ENCODE results near the gene FSD2. TPM values are rescaled to one million over a fixed set of nuclear protein-coding genes. Genes with fewer than 3 reads are reported as not detected.

FSD2 gene
- total RNA-seq, 1 experiment from 2014 or later = not detected

DNA sequence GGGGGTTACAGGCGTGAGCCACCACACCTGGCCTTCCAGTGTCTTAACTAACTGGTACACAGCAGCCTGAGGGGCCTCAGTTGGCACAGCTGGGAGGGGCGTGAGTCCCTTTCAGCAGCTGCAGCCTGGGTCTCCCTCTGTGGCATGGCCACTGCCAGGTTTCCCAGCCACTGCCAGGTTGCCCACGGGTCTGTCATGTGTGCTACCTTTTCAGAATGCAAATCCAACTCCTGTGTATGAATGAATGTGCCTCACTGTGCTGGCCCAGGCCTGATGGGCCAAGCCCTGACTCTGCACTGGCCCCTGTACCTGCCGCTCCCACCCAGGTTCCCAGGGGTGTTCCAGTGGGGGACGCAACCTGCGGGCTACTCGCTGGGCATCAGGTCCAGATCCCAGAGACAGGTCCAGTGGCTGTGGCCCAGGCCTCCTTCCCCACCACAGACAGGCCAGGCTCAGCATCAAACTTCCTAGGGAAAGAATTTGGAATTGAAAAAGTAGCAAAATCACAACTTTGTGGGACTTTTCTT is 29.6 kb upstream of the FSD2 start:
- Histone ChIP-seq H3K4me1 (ENCODE audit: insufficient read depth, low read length, poor library complexity, severe bottlenecking) (peaks cover 9% of the 10 kb centered on the region), H3K27ac (ENCODE audit: low read depth, low read length, poor library complexity, severe bottlenecking) (no peak overlapping the region), H3K4me3 (ENCODE audit: low read depth, low read length, poor library complexity, severe bottlenecking) (no peak overlapping the region), H3K27me3 (replicated peaks; ENCODE audit: insufficient read depth, low read depth, low read length, poor library complexity) (no peaks in the 10 kb centered on the region), H3K9me3 (ENCODE audit: low read depth, low read length, poor library complexity, severe bottlenecking) (no peaks in the 10 kb centered on the region), H3K36me3 (ENCODE audit: insufficient read depth, low read length, poor library complexity, severe bottlenecking) (peaks cover 24% of the 10 kb centered on the region)
- no peak for DNase-seq (ENCODE audit: low spot score)
- intact Hi-C loops (cut with micrococcal nuclease; ENCODE audit: unreplicated experiment) = no loop called here
- no TSS peak for BruUV-seq (replicated peaks)
- CTCF ChIA-PET = no interaction called here
- POLR2A ChIA-PET (ENCODE audit: low non-redundant PET) = no interaction called here
- no peak for TF ChIP-seq EZH2 (IDR thresholded peaks at IDR 0.05; ENCODE audit: borderline replicate concordance, low read depth, low read length, poor library complexity, severe bottlenecking)
- TF ChIP-seq, protein P1, sequence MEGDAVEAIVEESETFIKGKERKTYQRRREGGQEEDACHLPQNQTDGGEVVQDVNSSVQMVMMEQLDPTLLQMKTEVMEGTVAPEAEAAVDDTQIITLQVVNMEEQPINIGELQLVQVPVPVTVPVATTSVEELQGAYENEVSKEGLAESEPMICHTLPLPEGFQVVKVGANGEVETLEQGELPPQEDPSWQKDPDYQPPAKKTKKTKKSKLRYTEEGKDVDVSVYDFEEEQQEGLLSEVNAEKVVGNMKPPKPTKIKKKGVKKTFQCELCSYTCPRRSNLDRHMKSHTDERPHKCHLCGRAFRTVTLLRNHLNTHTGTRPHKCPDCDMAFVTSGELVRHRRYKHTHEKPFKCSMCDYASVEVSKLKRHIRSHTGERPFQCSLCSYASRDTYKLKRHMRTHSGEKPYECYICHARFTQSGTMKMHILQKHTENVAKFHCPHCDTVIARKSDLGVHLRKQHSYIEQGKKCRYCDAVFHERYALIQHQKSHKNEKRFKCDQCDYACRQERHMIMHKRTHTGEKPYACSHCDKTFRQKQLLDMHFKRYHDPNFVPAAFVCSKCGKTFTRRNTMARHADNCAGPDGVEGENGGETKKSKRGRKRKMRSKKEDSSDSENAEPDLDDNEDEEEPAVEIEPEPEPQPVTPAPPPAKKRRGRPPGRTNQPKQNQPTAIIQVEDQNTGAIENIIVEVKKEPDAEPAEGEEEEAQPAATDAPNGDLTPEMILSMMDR (conservative IDR thresholded peaks at IDR 0.05; ENCODE audit: low read depth, low read length) = no peak

DNA sequence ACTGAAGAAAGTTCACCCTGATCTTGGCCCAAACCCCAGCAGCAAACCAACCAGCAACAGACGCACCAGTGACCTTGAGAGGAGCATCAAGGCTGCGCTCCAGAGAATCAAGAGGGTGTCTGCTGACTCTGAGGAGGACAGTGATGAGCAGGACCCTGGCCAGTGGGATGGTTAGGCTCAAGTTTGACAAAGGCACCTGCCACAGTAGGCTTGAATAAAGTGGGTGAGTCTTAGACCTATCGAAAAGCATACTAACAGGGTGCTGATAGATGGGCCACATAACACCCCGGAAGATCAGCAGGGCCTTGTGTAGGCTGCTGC is 27.5 kb upstream of the FSD2 start:
- intact Hi-C loops (cut with micrococcal nuclease; ENCODE audit: unreplicated experiment) = no loop called here
- Histone ChIP-seq H3K27ac (ENCODE audit: low read depth, low read length, poor library complexity, severe bottlenecking) (peak overlapping the region; percentile 38), H3K27me3 (replicated peaks; ENCODE audit: insufficient read depth, low read depth, low read length, poor library complexity) (no peaks in the 10 kb centered on the region), H3K9me3 (ENCODE audit: low read depth, low read length, poor library complexity, severe bottlenecking) (no peaks in the 10 kb centered on the region), H3K4me1 (ENCODE audit: insufficient read depth, low read length, poor library complexity, severe bottlenecking) (peaks cover 9% of the 10 kb centered on the region), H3K36me3 (ENCODE audit: insufficient read depth, low read length, poor library complexity, severe bottlenecking) (peaks cover 28% of the 10 kb centered on the region), H3K4me3 (ENCODE audit: low read depth, low read length, poor library complexity, severe bottlenecking) (no peak overlapping the region)
- ChIA-PET CTCF (no interaction called here), POLR2A (ENCODE audit: low non-redundant PET) (interaction anchor here (0.7 kb wide), 1 partner anchor 10 kb away, joined by 3 read pairs; no protein-coding TSS in a partner anchor)
- DNase-seq (ENCODE audit: low spot score) = no peak
- TF ChIP-seq EZH2 (IDR thresholded peaks at IDR 0.05; ENCODE audit: borderline replicate concordance, low read depth, low read length, poor library complexity, severe bottlenecking) = no peak
- TF ChIP-seq, protein P1 (conservative IDR thresholded peaks at IDR 0.05; ENCODE audit: low read depth, low read length) = no peak
- no TSS peak for BruUV-seq (replicated peaks)

DNA sequence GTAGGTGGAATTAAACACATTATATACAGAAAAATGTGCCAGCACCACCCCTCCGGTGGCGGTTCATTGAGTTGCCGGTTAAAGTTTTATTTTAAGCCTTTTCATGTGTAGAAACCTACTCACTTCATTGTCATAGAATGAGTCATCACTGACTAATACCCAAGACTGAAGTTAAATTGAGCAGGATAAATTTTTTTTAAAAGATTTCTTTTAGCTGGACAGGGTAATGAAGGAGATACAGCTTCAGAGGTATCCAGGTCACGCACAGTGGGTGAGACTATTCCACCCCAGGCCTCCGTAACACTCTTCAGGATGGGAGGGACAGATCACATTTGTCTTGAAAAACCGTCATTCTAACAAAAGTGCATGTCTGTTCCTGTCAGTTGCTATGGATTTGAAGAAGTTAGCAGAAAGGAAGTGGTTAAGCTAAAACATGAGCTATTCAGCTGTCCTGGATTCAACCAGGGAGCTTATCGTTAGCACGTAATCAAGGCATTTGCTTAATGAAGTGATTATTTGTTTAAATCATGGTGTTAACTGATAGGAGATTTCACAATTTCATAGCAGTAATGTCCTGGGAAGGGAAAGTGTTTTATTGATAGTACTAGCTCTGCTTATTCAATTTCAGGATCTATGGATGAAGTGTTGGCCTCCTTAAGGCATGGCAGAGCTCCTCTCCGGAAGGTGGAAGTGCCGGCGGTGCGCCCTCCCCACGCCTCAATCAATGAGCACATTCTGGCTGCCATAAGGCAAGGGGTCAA is 26.9 kb upstream of the FSD2 start:
- intact Hi-C loops (cut with micrococcal nuclease; ENCODE audit: unreplicated experiment) = no loop called here
- POLR2A ChIA-PET (ENCODE audit: low non-redundant PET) = interaction anchor here (0.7 kb wide), 1 partner anchor 9 kb away, joined by 3 read pairs; no protein-coding TSS in a partner anchor

More for the DNA sequence above, 26.9 kb upstream of the FSD2 start:
- H3K27me3 ChIP-seq (replicated peaks; ENCODE audit: insufficient read depth, low read depth, low read length, poor library complexity) = no peaks in the 10 kb centered on the region
- DNase-seq (ENCODE audit: low spot score) = peak; percentile 63
- H3K4me1 ChIP-seq (ENCODE audit: insufficient read depth, low read length, poor library complexity, severe bottlenecking) = peaks cover 9% of the 10 kb centered on the region
- H3K36me3 ChIP-seq (ENCODE audit: insufficient read depth, low read length, poor library complexity, severe bottlenecking) = peaks cover 33% of the 10 kb centered on the region
- CTCF ChIA-PET = no interaction called here
- TF ChIP-seq, protein P1 (conservative IDR thresholded peaks at IDR 0.05; ENCODE audit: low read depth, low read length) = no peak
- no peak for TF ChIP-seq EZH2 (IDR thresholded peaks at IDR 0.05; ENCODE audit: borderline replicate concordance, low read depth, low read length, poor library complexity, severe bottlenecking)
- H3K4me3 ChIP-seq (ENCODE audit: low read depth, low read length, poor library complexity, severe bottlenecking) = no peak overlapping the region
- H3K27ac ChIP-seq (ENCODE audit: low read depth, low read length, poor library complexity, severe bottlenecking) = peak overlapping the region; percentile 38
- no TSS peak for BruUV-seq (replicated peaks)
- H3K9me3 ChIP-seq (ENCODE audit: low read depth, low read length, poor library complexity, severe bottlenecking) = no peaks in the 10 kb centered on the region
